Endothelial cell of umbilical vein (primary cell): Measurements from ENCODE around the gene LGR4. TPM values are rescaled to one million over a fixed set of nuclear protein-coding genes. Genes with fewer than 3 reads are reported as not detected.

ENCODE experiments used
- BruUV-seq: library from RNA; stranded (reverse); fragments of 400-500 nt; replicated peaks from 2 replicates; lab custom pipeline; 2021; lab: Mats Ljungman, UMichigan
- CTCF ChIA-PET: fragments of 300-600, 350-600 bp; sonication (Branson Sonifier 250); formaldehyde crosslinking; loops from one replicate; lab custom pipeline; 2021; ENCODE audit warnings: antibody characterized with exemption, inconsistent platforms; lab: Charles Lee
- POLR2A ChIA-PET: fragments of 300-600, 350-600 bp; sonication (Branson Sonifier 250); formaldehyde crosslinking; loops from one replicate; lab custom pipeline; 2021; ENCODE audit warnings: antibody characterized with exemption, inconsistent platforms; lab: Charles Lee
- DNase-seq: peaks from one replicate; pipeline ENCODE4 v3.0.0-alpha.2; 2011; ENCODE audit warnings: low read depth, low spot score
- FAIRE-seq: peaks from 2 replicates; lab custom pipeline; 2011; peaks lifted over from hg19 to GRCh38; lab: Jason Lieb, UNC
- H2AFZ ChIP-seq: 2 replicates; pipeline ENCODE4 v1.6.0; 2012; ENCODE audit warnings: low read depth, low read length, control low read depth, inconsistent platforms
- H3K27ac ChIP-seq: 2 replicates; pipeline ENCODE4 v1.5.1; 2011; ENCODE audit warnings: low read depth, mild to moderate bottlenecking, control low read depth, low read length, moderate library complexity; ENCODE audit not compliant: insufficient read depth
- H3K27me3 ChIP-seq, 2 experiments: 2 replicates each; pipeline versions ENCODE4 v1.6.0 to v1.6.1; 2011; ENCODE audit warnings: low read length in 2 of 2, mixed read lengths in 1 of 2; ENCODE audit not compliant: control insufficient read depth in 2 of 2, insufficient read depth in 2 of 2
- H3K36me3 ChIP-seq, 2 experiments: 2 replicates in 1 of 2; 3 replicates in 1 of 2; pipeline ENCODE4 v1.5.1; 2011; ENCODE audit warnings: low read length in 2 of 2, mild to moderate bottlenecking in 1 of 2, moderate library complexity in 1 of 2; ENCODE audit not compliant: control insufficient read depth in 2 of 2, insufficient read depth in 2 of 2; ENCODE audit errors: extremely low read depth in 1 of 2
- H3K4me1 ChIP-seq: 3 replicates; pipeline ENCODE4 v1.5.1; 2011; ENCODE audit warnings: mild to moderate bottlenecking, low read length; ENCODE audit not compliant: control insufficient read depth, insufficient read depth; ENCODE audit errors: extremely low read depth
- H3K4me2 ChIP-seq: 2 replicates; pipeline ENCODE4 v1.6.1; 2011; ENCODE audit warnings: low read length, control low read depth, mixed read lengths; ENCODE audit not compliant: insufficient read depth
- H3K4me3 ChIP-seq, 3 experiments: fragments of 200-600 bp in 1 of 3; sonication (generic), shearing (Covaris generic) in 1 of 3; replicated peaks in 1 of 3; 2 replicates each; pipeline ENCODE4 v1.5.1; 2011 to 2016; ENCODE audit warnings: control low read depth in 3 of 3, low read length in 3 of 3, mild to moderate bottlenecking in 2 of 3, inconsistent platforms in 1 of 3, low read depth in 1 of 3, moderate library complexity in 1 of 3; ENCODE audit not compliant: insufficient read depth in 1 of 3
- H3K79me2 ChIP-seq: 2 replicates; pipeline ENCODE4 v1.6.0; 2012; ENCODE audit warnings: low read length, inconsistent platforms; ENCODE audit not compliant: control insufficient read depth, insufficient read depth
- H3K9ac ChIP-seq: replicated peaks from 2 replicates; pipeline ENCODE3; 2011; ENCODE audit warnings: low read length, control low read depth; ENCODE audit not compliant: insufficient read depth; ENCODE audit errors: extremely low read depth
- H3K9me1 ChIP-seq: replicated peaks from 3 replicates; pipeline ENCODE4 v1.6.0; 2011; ENCODE audit warnings: mild to moderate bottlenecking, low read length; ENCODE audit not compliant: control insufficient read depth, insufficient read depth; ENCODE audit errors: extremely low read depth
- H3K9me3 ChIP-seq: replicated peaks from 2 replicates; pipeline ENCODE4 v1.5.1; 2012; ENCODE audit warnings: low read length, inconsistent platforms; ENCODE audit not compliant: control insufficient read depth, insufficient read depth
- H4K20me1 ChIP-seq: replicated peaks from 2 replicates; pipeline ENCODE3; 2011; ENCODE audit warnings: mild to moderate bottlenecking, low read length; ENCODE audit not compliant: control insufficient read depth, insufficient read depth; ENCODE audit errors: extremely low read depth
- CTCF ChIP-seq, 2 donors: IDR thresholded peaks; 1 replicate in 1 of 2; 2 replicates in 1 of 2; pipeline ENCODE4 v1.5.1; 2011; ENCODE audit warnings: low read length in 2 of 2, mild to moderate bottlenecking in 2 of 2, moderate library complexity in 2 of 2, control low read depth in 1 of 2, inconsistent platforms in 1 of 2, low read depth in 1 of 2; ENCODE audit not compliant: insufficient read depth in 1 of 2; ENCODE audit errors: extremely low read depth in 1 of 2
- EZH2 ChIP-seq: IDR thresholded peaks from 2 replicates; pipeline ENCODE4 v1.6.1; 2012; ENCODE audit warnings: borderline replicate concordance, low read depth, mild to moderate bottlenecking, moderate library complexity, low read length, inconsistent platforms; ENCODE audit not compliant: severe bottlenecking
- FOS ChIP-seq: IDR thresholded peaks from 2 replicates; pipeline ENCODE4 v1.6.1; 2011; ENCODE audit warnings: mild to moderate bottlenecking, low read length, moderate library complexity, borderline replicate concordance; ENCODE audit not compliant: insufficient read depth
- GATA2 ChIP-seq: IDR thresholded peaks from 2 replicates; pipeline ENCODE4 v1.7.0; 2011; ENCODE audit warnings: low read depth, mild to moderate bottlenecking, moderate library complexity, mixed read lengths, low read length; ENCODE audit not compliant: insufficient read length, insufficient read depth
- JUN ChIP-seq: IDR thresholded peaks from 2 replicates; pipeline ENCODE4 v1.6.1; 2011; ENCODE audit warnings: borderline replicate concordance, low read depth; ENCODE audit not compliant: insufficient read length, insufficient read depth
- MYC ChIP-seq: IDR thresholded peaks from one replicate; pipeline ENCODE4 v1.6.1; 2011; ENCODE audit warnings: mild to moderate bottlenecking, low read depth, low read length
- POLR2A ChIP-seq: IDR thresholded peaks from 2 replicates; pipeline ENCODE4 v1.6.1; 2012; ENCODE audit warnings: low read depth, mild to moderate bottlenecking, control low read depth, low read length
- POLR2AphosphoS5 ChIP-seq: IDR thresholded peaks from 2 replicates; pipeline ENCODE4 v1.6.1; 2012; ENCODE audit warnings: low read depth, mild to moderate bottlenecking, control low read depth, low read length, moderate library complexity; ENCODE audit not compliant: insufficient read depth
- dilution Hi-C: fragments of 300-500 bp; cut with MboI; formaldehyde crosslinking; loops from one replicate; pipeline ENCODE4 v1.15.0; 2019; ENCODE audit warnings: low sequenced_read_pairs; ENCODE audit not compliant: extremely low pct_ligation_motif_present
- intact Hi-C: fragments of 100-400 bp; cut with micrococcal nuclease; formaldehyde crosslinking; loops from one replicate; pipeline ENCODE4 v1.10.0; 2022
- polyA plus RNA-seq, 4 experiments: library from polyadenylated mRNA; depleted of rRNA in 3 of 4; stranded (reverse) in 3 of 4; unstranded in 1 of 4; fragments of >200 nt; gene quantifications; 2 replicates each; pipeline versions ENCODE4 v1.2.1 to v1.2.3, GENCODE V29; 2011 to 2012; ENCODE audit warnings: missing spikeins in 1 of 4
- total RNA-seq: library from RNA; stranded (reverse); gene quantifications from 2 replicates; pipeline ENCODE4 v1.2.3, GENCODE V29; 2021
- TF ChIP-seq, protein P1 (sequence below): IDR thresholded peaks from 2 replicates; pipeline ENCODE4 v1.6.1; 2011; ENCODE audit not compliant: insufficient read depth, insufficient read length

The LGR4 gene
- total and polyA plus RNA-seq, 2 donors (not counting 3 experiments of a cell fraction or from before 2014, with no cell fraction given) = 1.3 to 3.1 TPM

- H3K36me3 ChIP-seq = no peaks in the 10 kb centered on the region
- no peak for FAIRE-seq
- TF ChIP-seq POLR2A (no peak), GATA2 (no peak), MYC (no peak), JUN (no peak), EZH2 (no peak), FOS (no peak)
- TF ChIP-seq, protein P1, sequence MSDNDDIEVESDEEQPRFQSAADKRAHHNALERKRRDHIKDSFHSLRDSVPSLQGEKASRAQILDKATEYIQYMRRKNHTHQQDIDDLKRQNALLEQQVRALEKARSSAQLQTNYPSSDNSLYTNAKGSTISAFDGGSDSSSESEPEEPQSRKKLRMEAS = no peak
- no peak overlapping the region for H2AFZ ChIP-seq
- peaks cover 2% of the 10 kb centered on the region for H3K4me1 ChIP-seq
- H3K4me3 ChIP-seq = no peak overlapping the region
- no peak overlapping the region for H3K27ac ChIP-seq
- intact Hi-C loops = no loop called here
- CTCF ChIA-PET = interaction anchor here (1.6 to 1.8 kb wide), 3 partner anchors 11 to 149 kb away, joined by 4 to 9 read pairs (median 6); no protein-coding TSS in a partner anchor
- peaks cover 0 to 10% of the 10 kb centered on the region in 2 experiments for H3K27me3 ChIP-seq
- no peak overlapping the region for H3K9ac ChIP-seq
- POLR2A ChIA-PET = no interaction called here
- no peaks in the 10 kb centered on the region for H3K9me1 ChIP-seq
- no peaks in the 10 kb centered on the region for H3K79me2 ChIP-seq
- no peak overlapping the region for H3K4me2 ChIP-seq
- DNase-seq = no peak
- no peaks in the 10 kb centered on the region for H4K20me1 ChIP-seq
- no peaks in the 10 kb centered on the region for H3K9me3 ChIP-seq
- no TSS peak for BruUV-seq
- dilution Hi-C loops = no loop called here
These were observed 27.0 kb downstream of the LGR4 start for GRCh38 chr11:27445625-27446024.

- Histone ChIP-seq H3K4me3 (no peak overlapping the region), H3K27me3 (peaks cover 0 to 10% of the 10 kb centered on the region in 2 experiments), H3K4me1 (peaks cover 2% of the 10 kb centered on the region), H3K27ac (no peak overlapping the region), H3K9me3 (no peaks in the 10 kb centered on the region), H3K36me3 (no peaks in the 10 kb centered on the region), H3K79me2 (no peaks in the 10 kb centered on the region), H3K9me1 (no peaks in the 10 kb centered on the region), H3K4me2 (no peak overlapping the region), H3K9ac (no peak overlapping the region), H2AFZ (no peak overlapping the region), H4K20me1 (no peaks in the 10 kb centered on the region)
- FAIRE-seq = no peak
- intact Hi-C loops = no loop called here
- dilution Hi-C loops = no loop called here
- no peak for DNase-seq
- POLR2A ChIA-PET = no interaction called here
- BruUV-seq = no TSS peak
- TF ChIP-seq, protein P1 = no peak
- no peak for TF ChIP-seq FOS
- TF ChIP-seq CTCF (IDR thresholded peaks at IDR 0.05; ENCODE audit: extremely low read depth in 1 of 2, insufficient read depth in 1 of 2, low read depth in 1 of 2, low read length in 2 of 2) = no peak
- no peak for TF ChIP-seq JUN
- TF ChIP-seq GATA2 = no peak
- TF ChIP-seq MYC = no peak
- TF ChIP-seq EZH2 = no peak
- no peak for TF ChIP-seq POLR2A
- TF ChIP-seq POLR2AphosphoS5 = no peak
- CTCF ChIA-PET = interaction anchor here (1.6 to 1.8 kb wide), 4 partner anchors 10 to 148 kb away, joined by 4 to 9 read pairs (median 6); no protein-coding TSS in a partner anchor
These were observed 27.8 kb downstream of the LGR4 start for GRCh38 chr11:27444801-27445215.
